CD4-positive, alpha-beta T cell (primary cell): ENCODE measurements around the gene TNS4. TPM values are rescaled to one million over a fixed set of nuclear protein-coding genes. Genes with fewer than 3 reads are reported as not detected.

Experiments
- ATAC-seq: fragments of 200-7000 bp; cut with Tn5 transposase; one replicate; pipeline ENCODE4 v1.10.0; 2022; ENCODE audit warnings: mild to moderate bottlenecking; ENCODE audit not compliant: poor library complexity
- CTCF ChIA-PET: fragments of 350-600 bp; sonication (Branson Sonifier 250); formaldehyde crosslinking; loops from one replicate; lab custom pipeline; 2021; ENCODE audit warnings: antibody characterized with exemption, inconsistent platforms; lab: Charles Lee
- POLR2A ChIA-PET: fragments of 350-600 bp; sonication (Branson Sonifier 250); formaldehyde crosslinking; loops from one replicate; lab custom pipeline; 2021; ENCODE audit warnings: antibody characterized with exemption, inconsistent platforms; lab: Charles Lee
- DNase-seq, 14 experiments: peaks; one replicate each; pipeline ENCODE4 v3.0.0-alpha.2; 2013 to 2020; ENCODE audit warnings: mixed read lengths in 2 of 14
- H3K27ac ChIP-seq, 2 donors: one replicate each; pipeline versions ENCODE4 v1.5.1 to v1.7.0; 2013; ENCODE audit warnings: low read length in 2 of 2, low read depth in 1 of 2, mild to moderate bottlenecking in 1 of 2
- H3K27me3 ChIP-seq, 2 experiments: 1 replicate in 1 of 2; 2 replicates in 1 of 2; pipeline versions ENCODE4 v1.6.1 to v1.7.0; 2013; ENCODE audit warnings: low read length in 2 of 2, control low read depth in 1 of 2, mild to moderate bottlenecking in 1 of 2, moderate library complexity in 1 of 2; ENCODE audit not compliant: insufficient read depth in 2 of 2, control insufficient read depth in 1 of 2
- H3K36me3 ChIP-seq: one replicate; pipeline ENCODE4 v1.6.1; 2013; ENCODE audit warnings: low read length, control low read depth; ENCODE audit not compliant: insufficient read depth
- H3K4me1 ChIP-seq: one replicate; pipeline ENCODE4 v1.6.1; 2013; ENCODE audit warnings: low read length, control low read depth; ENCODE audit not compliant: insufficient read depth
- H3K4me3 ChIP-seq: one replicate; pipeline ENCODE4 v1.5.1; 2013; ENCODE audit warnings: mild to moderate bottlenecking, low read length, moderate library complexity
- H3K9me3 ChIP-seq, 2 experiments: 1 replicate in 1 of 2; 2 replicates in 1 of 2; pipeline versions ENCODE4 v1.6.1 to v1.7.0; 2013; ENCODE audit warnings: low read length in 2 of 2, mild to moderate bottlenecking in 2 of 2, control low read depth in 1 of 2, moderate library complexity in 1 of 2; ENCODE audit not compliant: control insufficient read depth in 1 of 2, insufficient read depth in 1 of 2
- H3K27ac Mint-ChIP-seq: one replicate; pipeline ENCODE4 v1.8.0; 2020; ENCODE audit warnings: mixed read lengths
- H3K27me3 Mint-ChIP-seq: one replicate; pipeline ENCODE4 v1.8.0; 2021; ENCODE audit warnings: mixed read lengths
- H3K36me3 Mint-ChIP-seq: one replicate; pipeline ENCODE4 v1.8.0; 2021; ENCODE audit warnings: low read depth, mixed read lengths
- H3K4me1 Mint-ChIP-seq: one replicate; pipeline ENCODE4 v1.8.0; 2021; ENCODE audit warnings: low read depth, mixed read lengths
- H3K4me3 Mint-ChIP-seq: one replicate; pipeline ENCODE4 v1.8.0; 2020; ENCODE audit warnings: mild to moderate bottlenecking, mixed read lengths
- H3K9me3 Mint-ChIP-seq: one replicate; pipeline ENCODE4 v1.8.0; 2020; ENCODE audit warnings: mixed read lengths
- intact Hi-C, 2 experiments: fragments of 100-400 bp; cut with DNase I in 1 of 2; cut with micrococcal nuclease in 1 of 2; formaldehyde crosslinking; loops; one replicate each; pipeline versions ENCODE4 v1.15.1 to v1.9.0; 2023 to 2025; cut with DNase I, micrococcal nuclease
- total RNA-seq, 174 experiments: library from RNA in 2 of 174; stranded (reverse) in 2 of 174; gene quantifications; one replicate each; pipeline ENCODE4 v1.2.3 and lab custom pipeline; 2021 to 2026
- TF ChIP-seq, protein P1 (sequence below): fragments of 200-600 bp; IDR thresholded peaks from one replicate; pipeline ENCODE4 v1.8.0; 2022; ENCODE audit warnings: antibody characterized with exemption, mild to moderate bottlenecking

Gene TNS4
- total RNA-seq, 2 experiments from 2014 or later, result 3.0 to 4.2 TPM

DNA sequence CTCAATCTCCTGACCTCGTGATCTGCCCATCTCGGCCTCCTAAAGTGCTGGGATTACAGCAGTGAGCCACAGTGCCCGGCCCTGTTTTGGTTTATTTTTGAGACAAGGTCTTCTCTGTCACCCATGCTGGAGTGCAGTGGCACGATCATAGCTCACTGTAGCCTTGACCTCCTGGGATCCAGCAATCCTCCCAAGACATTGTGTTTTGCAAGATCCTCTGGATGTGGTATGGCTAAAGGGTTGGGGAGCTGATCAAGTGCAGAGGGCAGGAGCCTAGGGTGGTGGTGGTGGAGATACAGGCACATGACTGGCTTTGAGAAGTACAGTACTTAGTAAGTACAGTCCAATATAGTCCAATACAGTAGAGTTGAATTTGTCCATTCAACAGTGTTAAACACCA lies 16.6 kb upstream of the TNS4 start:
- no peak overlapping the region for H3K27ac ChIP-seq
- Mint-ChIP-seq H3K27me3 (no peaks in the 10 kb centered on the region), H3K9me3 (no peaks in the 10 kb centered on the region), H3K27ac (peak overlapping the region; percentile 62), H3K4me3 (peak overlapping the region; percentile 69), H3K4me1 (peaks cover 64% of the 10 kb centered on the region), H3K36me3 (no peaks in the 10 kb centered on the region)
- DNase-seq, result peak in 1 of 14 experiments; percentile 29
- no peaks in the 10 kb centered on the region for H3K9me3 ChIP-seq
- peaks cover 89% of the 10 kb centered on the region for H3K4me1 ChIP-seq
- POLR2A ChIA-PET, result interaction anchor here (0.6 to 6.1 kb wide), 10 partner anchors 10 to 1170 kb away, joined by 3 to 100 read pairs (median 8); partner anchors contain the start of gene EIF1
- ATAC-seq, result no peak
- TF ChIP-seq, protein P1, sequence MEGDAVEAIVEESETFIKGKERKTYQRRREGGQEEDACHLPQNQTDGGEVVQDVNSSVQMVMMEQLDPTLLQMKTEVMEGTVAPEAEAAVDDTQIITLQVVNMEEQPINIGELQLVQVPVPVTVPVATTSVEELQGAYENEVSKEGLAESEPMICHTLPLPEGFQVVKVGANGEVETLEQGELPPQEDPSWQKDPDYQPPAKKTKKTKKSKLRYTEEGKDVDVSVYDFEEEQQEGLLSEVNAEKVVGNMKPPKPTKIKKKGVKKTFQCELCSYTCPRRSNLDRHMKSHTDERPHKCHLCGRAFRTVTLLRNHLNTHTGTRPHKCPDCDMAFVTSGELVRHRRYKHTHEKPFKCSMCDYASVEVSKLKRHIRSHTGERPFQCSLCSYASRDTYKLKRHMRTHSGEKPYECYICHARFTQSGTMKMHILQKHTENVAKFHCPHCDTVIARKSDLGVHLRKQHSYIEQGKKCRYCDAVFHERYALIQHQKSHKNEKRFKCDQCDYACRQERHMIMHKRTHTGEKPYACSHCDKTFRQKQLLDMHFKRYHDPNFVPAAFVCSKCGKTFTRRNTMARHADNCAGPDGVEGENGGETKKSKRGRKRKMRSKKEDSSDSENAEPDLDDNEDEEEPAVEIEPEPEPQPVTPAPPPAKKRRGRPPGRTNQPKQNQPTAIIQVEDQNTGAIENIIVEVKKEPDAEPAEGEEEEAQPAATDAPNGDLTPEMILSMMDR, result no peak
- H3K27me3 ChIP-seq, result no peaks in the 10 kb centered on the region
- H3K4me3 ChIP-seq, result peak overlapping the region; percentile 51
- H3K36me3 ChIP-seq, result no peaks in the 10 kb centered on the region
- intact Hi-C loops, result no loop called here
- CTCF ChIA-PET, result interaction anchor here (1.0 to 3.2 kb wide), 3 partner anchors 9 to 160 kb away, joined by 3 to 16 read pairs (median 3); no protein-coding TSS in a partner anchor

DNA sequence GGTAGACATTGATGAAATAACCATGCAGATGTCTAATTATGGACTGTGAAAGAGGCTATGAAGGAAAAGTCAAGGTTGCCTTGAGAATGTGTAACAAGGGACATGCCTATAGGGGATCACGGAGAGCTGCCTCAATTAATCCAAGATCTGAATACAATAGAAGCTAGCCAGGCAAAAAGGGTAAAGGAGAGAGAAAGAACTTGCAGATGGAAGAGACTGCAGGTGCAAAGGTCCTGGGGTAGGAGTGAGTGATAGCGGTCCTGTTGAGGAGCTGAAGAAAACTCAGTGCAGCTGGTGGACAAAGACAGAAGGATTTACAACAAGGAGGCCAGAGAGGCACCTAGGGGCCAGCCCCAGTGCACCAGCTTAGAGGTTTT lies 15.9 kb upstream of the TNS4 start:
- DNase-seq, result no peak
- ATAC-seq, result no peak

GRCh38 chr17:40516581-40517285 lies 15.3 kb upstream of the TNS4 start:
- Histone ChIP-seq H3K4me1 (peaks cover 79% of the 10 kb centered on the region), H3K27ac (no peak overlapping the region), H3K9me3 (no peaks in the 10 kb centered on the region), H3K27me3 (no peaks in the 10 kb centered on the region), H3K4me3 (peak overlapping the region; percentile 51), H3K36me3 (no peaks in the 10 kb centered on the region)
- Mint-ChIP-seq H3K4me1 (peaks cover 57% of the 10 kb centered on the region), H3K27ac (peak overlapping the region; percentile 86), H3K4me3 (peak overlapping the region; percentile 83), H3K9me3 (no peaks in the 10 kb centered on the region), H3K27me3 (no peaks in the 10 kb centered on the region), H3K36me3 (no peaks in the 10 kb centered on the region)
- ATAC-seq (peak; percentile 72), DNase-seq (peak in 13 of 14 experiments; percentile 40 to 94 (median 64))
- CTCF ChIA-PET, result interaction anchor here (0.6 to 3.2 kb wide), 4 partner anchors 11 to 25 kb away, joined by 3 to 16 read pairs (median 4); no protein-coding TSS in a partner anchor
- POLR2A ChIA-PET, result interaction anchor here (0.6 to 6.1 kb wide), 27 partner anchors 8 to 1489 kb away, joined by 3 to 100 read pairs (median 4); partner anchors contain the start of genes CCR7, EIF1 and TOP2A
- TF ChIP-seq, protein P1, result no peak
- intact Hi-C loops, result loop anchor here in 1 of 2 experiments (1.0 kb wide), 2 partner anchors 17 to 36 kb away; no protein-coding TSS in a partner anchor

More for the DNA sequence above, 15.9 kb upstream of the TNS4 start:
- Mint-ChIP-seq H3K4me3 (peak overlapping the region; percentile 83), H3K9me3 (no peaks in the 10 kb centered on the region), H3K27ac (peak overlapping the region; percentile 86), H3K4me1 (peaks cover 62% of the 10 kb centered on the region), H3K27me3 (no peaks in the 10 kb centered on the region), H3K36me3 (no peaks in the 10 kb centered on the region)
- TF ChIP-seq, protein P1, result no peak
- ChIA-PET POLR2A (interaction anchor here (0.6 to 6.1 kb wide), 26 partner anchors 8 to 1490 kb away, joined by 3 to 100 read pairs (median 4); partner anchors contain the start of genes CCR7, EIF1 and TOP2A), CTCF (interaction anchor here (0.6 to 3.2 kb wide), 4 partner anchors 10 to 159 kb away, joined by 3 to 16 read pairs (median 4); no protein-coding TSS in a partner anchor)
- Histone ChIP-seq H3K27ac (no peak overlapping the region), H3K4me1 (peaks cover 83% of the 10 kb centered on the region), H3K27me3 (no peaks in the 10 kb centered on the region), H3K36me3 (no peaks in the 10 kb centered on the region), H3K4me3 (peak overlapping the region; percentile 51), H3K9me3 (no peaks in the 10 kb centered on the region)
- intact Hi-C loops, result no loop called here
